Measurements from ENCODE around the gene SAPCD1.
A peak's percentile ranks its signal among the peaks of the same experiment; 100 is the strongest.
"Not testable (repeated sequence)": the region's sequence is repeated elsewhere in the genome, so short reads cannot be mapped to it uniquely, and the experiment has no call there.

Gene SAPCD1

DNA sequence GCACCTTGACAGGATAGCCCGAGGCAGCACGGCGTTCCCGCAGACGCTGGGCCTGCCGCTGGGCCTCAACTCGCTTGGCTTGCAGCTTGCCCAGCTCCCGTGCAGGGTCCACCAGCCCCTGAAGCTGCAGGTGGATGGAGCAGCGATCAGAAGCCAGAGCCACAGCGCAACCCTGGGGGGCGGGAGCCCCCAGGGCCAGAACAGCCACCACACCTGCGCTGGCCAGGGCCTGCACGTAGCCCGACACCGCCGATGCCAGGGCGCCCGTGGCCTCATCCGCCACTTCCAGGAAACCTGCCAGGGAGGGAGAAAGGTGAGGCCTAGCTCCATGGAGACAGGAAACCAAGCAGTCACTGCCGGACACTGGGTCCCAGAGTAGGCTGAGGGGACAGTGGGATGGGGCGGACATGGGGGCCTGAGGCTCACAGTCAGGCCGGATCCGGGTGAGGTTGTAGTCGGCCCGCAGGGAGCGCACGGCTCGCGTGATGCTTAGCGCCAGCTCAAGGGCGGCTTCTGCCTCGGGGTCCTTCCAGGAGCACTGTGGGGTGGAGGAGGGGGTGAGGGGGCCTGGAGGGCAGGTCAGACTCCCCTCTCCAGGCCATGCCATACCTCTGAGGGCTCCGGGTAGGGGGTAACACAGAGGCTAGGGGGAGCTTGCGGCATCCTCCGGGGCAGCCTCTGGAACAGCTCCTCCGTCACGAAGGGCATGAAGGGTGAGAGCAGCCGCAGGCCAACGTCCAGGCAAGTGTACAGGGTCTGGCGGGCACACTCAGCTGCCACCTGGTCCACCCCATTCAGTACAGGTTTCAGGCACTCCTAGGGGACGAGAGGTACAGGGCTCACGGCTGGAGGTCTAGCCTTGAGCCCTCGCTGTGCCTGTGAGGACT, 16.8 kb downstream of the SAPCD1 start:
- no peak for DNase-seq (ENCODE audit: low spot score)

DNA sequence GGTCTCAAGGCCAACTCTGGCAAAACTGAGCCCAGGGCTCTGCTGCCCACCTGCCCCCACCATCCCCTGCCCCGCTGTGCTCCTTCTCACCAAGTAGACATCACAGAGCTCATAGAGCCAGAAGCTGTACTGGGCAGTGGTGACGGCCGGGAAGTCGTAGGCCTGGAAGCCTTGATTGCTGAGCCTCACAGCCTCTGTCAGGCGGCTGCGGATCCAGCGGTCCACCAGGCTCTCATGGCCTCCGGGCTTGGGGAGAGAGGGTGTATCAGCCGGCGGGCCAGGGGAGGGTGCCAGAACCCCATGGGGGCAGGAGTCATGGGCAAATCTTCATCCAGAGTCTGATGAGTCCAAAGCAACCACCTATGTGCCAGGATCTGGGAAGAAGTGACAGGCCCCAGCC, 17.5 kb downstream of the SAPCD1 start:
- DNase-seq (ENCODE audit: low spot score), result no peak

DNA sequence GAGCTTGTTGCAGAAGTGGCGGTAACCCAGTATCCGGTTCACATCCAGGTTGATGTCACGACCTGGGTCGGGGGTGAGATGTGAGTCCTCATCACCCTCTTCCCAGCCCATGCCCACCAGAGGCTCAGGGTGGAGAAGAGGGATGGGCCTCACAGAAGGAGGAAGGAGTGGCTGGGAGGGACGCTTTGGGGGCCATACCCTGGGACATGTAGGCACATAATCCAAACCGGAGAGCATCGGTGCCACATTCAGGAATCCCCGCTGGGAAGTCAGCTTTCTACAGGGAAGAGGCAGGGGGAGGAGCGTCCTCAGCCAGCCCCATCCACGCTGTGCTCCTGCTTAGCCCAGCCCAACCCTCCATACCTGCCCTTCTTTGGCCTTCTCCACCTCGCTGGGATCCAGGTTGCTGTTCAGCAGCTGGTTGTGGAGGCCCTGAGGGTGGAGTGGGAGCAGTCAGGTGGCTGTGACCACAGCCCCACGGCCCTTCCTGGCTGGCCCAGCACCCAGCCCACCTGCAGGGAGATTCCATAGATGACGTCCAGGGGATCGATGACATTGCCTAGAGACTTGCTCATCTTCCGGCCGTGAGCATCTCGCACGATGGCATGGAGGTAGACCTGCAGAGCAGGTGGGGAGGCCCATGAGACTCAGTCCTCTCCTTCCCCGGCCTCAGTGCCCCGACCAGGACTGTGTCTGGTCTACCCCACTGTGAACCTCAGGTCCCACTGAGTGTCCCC, 18.2 kb downstream of the SAPCD1 start:
- DNase-seq (ENCODE audit: low spot score), result no peak

DNA sequence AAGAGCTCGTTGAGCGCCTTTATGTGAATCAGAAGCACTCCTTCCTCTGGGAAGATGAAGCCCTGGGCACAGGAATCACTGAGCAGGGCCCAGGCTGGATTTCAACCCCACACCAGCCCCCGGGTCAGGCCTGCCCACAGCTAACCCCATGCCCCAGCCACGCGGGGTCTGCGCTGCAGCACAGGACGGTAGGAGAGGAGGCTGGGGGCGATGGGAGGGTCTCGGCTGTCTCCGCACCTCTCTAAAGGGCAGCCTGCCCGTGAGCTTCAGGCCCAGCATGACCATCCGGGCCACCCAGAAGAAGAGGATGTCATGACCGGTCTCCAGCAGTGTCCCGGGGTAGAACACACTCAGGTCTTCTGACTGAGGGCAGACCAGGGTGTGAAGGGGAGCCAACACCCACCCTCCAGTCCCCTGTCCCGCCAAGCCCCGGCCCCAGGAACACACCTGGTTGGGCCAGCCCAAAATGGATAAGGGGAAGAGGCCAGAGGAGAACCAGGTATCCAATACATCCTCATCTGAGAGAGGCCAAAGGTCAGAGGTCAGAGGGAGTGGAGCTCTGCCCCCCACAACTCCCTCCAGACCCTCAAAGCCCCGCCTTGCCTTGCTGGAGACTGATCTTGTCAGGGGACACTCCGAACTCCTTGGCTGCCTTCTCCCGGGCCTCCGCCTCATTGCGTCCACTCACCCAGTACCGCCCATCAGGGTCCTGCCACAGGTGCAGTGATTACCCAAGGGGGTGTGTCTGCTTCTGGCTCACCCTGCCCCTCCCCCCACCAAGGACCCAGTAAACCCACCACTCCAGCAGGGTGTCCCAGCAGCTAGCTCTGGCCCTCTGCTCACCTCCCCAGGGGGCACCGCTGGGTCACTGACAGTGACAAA, 19.0 kb downstream of the SAPCD1 start:
- DNase-seq (ENCODE audit: low spot score), result no peak

DNA sequence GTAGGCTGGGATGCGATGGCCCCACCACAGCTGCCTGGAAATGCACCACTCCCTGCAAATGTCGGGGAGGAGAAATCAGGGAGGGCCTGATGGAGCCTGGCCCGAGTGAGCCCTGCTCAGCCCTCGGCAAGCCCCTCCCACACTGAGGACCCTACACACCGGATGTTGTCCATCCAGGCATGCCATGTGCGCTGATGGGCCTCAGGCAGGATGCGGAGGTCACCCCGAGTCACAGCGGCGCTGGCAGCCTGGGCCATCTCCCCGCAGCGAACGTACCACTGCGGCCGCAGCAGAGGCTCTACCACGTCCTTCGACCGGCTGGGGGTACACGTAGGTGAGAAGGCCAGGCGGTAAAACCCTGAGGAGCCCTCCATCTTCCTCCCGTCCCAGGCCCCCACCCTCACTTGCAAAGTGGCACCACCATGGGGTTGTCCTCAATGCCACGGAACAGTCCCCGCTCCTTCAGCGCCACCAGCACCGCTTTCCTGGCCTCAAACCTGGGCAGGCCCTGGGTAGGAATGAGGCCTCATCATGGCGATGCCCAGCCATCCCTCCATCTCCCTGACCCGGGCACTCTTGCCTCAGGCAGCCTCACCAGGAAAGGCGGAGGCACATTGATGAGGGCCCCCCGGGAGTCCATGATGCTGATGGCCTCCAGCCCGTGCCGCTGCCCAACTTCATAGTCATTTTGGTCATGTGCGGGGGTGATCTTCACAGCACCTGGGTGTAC, 19.8 kb downstream of the SAPCD1 start:
- DNase-seq (ENCODE audit: low spot score), result no peak

DNA sequence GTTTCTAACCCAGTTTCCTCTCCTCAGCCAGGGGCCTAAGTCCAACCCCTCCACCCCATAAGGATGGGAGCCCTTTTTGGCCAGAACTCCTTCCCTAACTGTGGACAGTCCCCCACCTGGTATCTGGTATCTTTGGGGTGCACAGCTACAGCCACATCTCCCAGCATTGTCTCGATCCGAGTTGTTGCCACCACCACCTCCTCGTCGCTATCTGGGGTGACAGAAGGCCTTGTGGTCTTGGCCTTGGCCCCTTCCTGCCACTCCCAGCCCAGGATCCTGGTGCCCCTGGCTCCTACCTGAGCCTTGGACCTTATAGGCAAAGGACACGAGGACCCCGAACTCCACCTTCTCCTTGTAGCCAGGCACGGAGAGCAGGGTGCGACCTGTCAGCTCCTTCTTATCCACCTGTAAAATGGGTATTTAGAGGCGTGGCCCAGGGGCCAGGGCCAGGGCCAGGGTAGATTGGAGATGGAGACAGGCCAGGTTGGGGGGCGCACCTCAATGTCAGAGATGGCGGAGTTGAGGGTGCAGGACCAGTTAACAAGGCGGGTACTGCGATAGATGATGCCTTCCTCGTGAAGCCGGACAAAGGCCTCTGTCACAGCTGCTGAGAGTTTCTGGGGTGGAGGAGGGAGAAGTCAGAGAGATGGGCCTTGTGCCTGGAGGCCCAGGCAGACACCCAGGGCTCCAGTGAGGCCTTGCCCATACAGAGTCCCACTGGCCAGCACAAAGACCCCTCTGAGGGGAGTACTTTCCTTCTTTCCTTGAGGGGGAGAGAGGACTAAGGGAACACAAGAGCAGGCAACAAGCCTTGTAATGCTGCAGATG, 21.9 kb downstream of the SAPCD1 start:
- no peak for DNase-seq (ENCODE audit: low spot score)

DNA sequence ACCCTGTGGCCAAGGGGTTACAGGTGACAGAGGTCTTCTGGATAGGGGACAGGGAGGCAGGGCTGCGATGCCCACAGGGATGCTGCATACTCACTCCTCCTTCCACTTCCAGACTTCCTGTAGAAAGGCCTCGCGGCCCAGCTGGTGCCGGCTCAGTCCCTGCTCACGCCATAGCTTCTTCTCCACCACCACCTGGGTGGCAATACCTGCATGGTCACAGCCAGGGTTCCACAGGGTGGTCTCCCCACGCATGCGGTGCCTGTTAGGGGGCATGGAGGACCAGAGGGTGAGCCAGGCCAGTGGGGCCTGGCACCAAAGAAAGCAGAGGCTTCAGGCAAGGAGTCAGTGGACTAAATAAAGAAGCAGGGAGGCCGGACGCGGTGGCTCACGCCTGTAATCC, 23.0 kb downstream of the SAPCD1 start:
- DNase-seq (ENCODE audit: low spot score), result no peak

DNA sequence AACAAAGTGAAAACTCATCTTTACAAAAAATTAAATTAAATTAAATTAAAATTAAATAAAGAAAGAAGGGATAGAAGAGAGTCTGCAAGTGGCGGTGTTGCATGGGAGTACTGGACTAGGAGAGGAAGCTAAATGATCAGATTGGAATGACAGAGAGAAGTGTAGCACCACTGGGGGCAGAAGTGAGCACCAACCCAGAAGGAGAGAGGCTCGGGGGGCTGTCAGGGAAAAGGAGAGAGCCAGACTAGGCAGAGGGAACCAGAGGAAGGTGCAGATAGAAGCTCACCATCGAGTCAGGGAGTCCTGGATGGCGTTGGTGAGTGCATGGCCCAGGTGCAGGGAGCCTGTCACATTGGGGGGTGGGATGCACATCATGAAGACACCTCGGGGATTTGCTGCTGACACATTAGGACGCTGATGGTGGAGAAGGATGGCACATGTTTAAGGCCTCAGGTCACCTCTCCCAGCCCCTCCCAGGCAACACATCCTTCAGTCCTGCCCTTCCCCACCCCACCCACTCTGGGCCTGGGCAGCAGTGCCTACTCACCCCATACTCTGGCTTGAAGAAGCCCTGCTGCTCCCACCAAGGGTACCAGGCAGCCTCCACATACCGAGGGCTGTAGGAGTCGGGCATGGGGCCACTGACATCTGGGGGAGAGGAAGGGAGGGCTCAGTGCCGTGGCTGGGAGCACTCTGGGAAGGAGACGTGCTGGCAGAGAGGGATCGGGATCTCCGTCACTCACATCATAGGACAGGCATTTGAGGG, 29.1 kb downstream of the SAPCD1 start:
- peak; percentile 69 for DNase-seq (ENCODE audit: low spot score)

DNA sequence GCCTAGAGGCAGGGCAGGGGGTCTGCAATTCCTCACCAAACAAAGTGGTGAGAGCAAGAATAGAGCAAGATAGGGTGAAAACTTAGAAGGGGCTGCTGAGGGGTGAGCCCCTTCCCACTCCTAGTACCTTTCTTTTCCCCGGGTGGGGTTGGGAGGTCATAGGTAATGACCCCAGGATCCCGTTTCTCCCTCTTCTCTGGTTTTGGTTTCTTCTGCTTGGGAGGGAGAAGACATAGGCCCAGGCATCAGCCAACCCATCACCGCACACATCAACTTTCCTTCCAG, 29.6 kb downstream of the SAPCD1 start:
- no peak for DNase-seq (ENCODE audit: low spot score)

DNA sequence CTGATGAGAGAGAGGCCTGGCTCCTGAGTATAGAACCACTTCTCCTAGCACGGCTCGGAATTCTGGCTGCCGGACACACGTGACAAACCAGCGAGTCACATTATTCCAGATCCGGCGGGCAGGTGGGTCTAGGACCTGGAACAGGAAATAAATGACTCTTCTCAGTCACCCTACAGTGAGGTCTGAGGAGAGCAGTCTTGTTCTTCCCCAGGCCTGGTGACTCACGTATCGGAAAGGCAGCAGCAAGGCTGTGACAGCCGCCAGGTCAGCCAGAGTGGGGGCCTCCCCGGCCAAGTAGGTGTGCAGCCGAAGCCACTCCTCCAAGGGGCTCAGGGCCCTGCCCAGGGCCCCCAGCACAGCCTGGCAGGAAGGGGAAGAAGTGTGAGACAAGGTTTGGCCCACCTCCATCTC, 30.3 kb downstream of the SAPCD1 start:
- peak; percentile 29 for DNase-seq (ENCODE audit: low spot score)

DNA sequence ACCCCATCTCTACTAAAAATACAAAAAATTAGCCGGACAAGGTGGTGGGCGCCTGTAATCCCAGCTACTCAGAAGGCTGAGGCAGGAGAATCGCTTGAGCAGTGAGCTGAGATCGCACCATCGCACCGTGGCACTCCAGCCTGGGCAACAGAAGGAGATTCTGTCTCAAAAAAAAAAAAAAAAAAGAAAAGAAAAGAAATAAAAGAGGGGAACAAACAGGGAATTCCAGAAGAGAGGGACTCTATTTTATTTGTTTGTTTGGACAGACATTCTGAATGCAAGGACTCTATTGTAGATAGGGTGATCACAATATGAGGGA, 31.4 kb downstream of the SAPCD1 start:
- DNase-seq (ENCODE audit: low spot score), result not testable (repeated sequence)

DNA sequence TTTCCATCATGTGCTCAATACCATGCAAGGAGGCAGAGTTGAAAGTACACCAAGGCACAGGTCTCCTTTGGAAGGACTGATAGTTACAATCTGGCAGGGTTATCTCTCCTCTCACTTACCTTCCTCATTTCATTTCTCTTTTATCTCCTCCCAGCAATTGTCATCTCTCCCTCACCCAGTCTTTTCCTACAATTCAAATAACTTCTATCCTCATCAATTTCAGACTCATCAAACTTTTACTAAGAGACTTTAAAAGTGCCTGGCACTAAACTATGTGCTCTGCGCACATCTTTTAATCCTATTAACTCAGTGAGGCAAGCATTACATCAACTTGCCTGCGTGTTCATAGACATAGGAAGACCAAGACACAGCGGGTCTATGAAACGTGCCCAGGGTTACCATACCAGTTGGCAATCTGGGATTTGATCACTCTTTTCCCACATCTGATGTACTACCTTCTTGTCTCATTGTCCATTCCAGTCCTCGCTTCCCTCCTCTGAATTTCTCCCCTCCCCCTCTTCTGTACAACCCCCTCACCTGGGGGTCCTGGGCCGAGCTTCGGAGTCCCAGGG, 31.9 kb downstream of the SAPCD1 start:
- DNase-seq (ENCODE audit: low spot score), result peak; percentile 23

DNA sequence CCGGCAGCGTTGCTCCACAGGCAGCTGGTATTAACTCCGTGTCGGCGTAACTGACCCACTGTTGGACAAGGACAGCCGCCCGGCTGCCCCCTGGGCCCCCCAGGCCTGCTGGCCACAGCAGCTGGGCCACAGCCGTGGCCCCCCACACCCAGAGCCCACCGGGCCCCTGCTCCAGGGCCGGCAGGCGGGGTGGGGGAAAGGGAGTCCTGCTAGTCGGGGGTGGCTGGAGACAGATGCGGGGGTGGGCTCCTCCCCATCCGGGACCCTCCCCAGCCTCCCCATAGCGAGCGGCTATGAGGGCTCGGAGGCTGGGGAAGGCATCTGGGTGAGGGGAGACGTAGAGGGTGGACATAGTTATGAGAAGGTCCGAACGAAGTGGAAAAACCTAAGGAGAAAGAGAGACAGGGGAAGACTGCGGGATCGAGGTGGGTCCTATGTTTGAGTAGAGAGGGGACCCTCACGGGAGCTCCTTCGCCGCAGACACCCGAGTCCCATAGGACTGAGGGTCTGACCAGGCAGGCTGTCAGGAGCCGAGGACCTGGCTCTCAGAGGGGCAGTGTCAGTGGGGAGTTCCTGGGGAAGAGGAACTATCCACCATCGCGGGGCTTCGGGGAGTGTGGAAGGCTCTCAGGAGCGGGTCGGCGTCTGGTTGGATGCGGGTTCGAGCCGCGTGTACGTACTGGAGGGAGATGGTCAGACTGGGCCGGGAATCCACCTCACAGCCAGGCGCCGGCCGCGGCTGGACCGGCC, 32.6 kb downstream of the SAPCD1 start:
- no peak for DNase-seq (ENCODE audit: low spot score)

DNA sequence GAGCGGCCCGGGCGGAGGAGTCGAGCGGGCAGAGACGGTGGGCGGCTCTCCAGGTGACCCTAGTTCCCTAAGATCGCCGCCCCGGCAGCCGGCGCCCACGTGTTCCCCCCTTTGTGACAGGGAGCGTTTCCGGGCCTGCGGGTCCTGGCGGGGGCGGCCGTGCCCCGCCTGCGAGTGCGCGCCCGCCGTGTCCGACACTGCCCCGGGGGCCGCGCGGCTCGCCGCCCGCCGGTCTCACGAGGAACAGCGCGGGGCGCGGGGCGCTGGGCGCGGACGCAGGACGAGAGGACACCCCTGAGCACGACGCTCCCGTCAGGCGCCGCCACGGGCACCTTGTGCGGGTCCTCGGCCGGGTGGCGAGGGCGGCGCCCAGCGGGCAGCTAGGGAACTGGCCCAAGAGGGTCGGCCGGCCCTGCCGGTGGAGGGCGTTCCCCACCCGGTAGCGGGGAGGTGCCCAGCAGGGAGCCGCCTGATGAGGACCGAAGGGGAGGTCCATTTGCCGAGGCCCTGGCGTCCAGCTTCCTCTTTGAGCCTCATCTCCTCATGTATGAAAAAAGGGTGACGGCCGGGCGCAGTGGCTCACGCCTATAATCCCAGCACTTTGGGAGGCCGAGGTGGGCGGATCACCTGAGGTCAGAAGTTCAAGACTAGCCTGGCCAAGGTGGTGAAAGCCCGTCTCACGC, 33.3 kb downstream of the SAPCD1 start, which contains the start of gene VARS1:
Gene VARS1 (minus strand): TSS at position 137 of the 683 bp plus-strand sequence. CDS start 535 bp downstream, outside the sequence.
- DNase-seq (ENCODE audit: low spot score), result peak; percentile 84

DNA sequence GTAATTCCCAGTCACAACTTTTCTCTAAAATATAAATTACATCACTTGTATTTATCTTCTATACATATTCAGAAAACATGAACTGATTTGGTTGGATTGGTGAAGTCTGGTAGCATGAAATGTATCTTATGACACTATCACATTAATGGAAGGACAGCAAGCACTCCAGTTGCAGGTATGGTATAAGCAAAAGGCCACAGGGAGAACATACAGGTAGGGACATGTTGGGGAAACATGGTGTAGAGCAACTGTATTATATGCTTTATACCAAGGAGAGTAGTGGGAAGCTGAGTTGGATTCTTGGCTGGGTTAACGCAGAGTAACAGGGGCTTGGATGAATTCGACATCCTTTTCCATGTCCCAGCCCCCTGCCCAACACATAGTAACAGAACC, 34.5 kb downstream of the SAPCD1 start:
- no peak for DNase-seq (ENCODE audit: low spot score)

DNA sequence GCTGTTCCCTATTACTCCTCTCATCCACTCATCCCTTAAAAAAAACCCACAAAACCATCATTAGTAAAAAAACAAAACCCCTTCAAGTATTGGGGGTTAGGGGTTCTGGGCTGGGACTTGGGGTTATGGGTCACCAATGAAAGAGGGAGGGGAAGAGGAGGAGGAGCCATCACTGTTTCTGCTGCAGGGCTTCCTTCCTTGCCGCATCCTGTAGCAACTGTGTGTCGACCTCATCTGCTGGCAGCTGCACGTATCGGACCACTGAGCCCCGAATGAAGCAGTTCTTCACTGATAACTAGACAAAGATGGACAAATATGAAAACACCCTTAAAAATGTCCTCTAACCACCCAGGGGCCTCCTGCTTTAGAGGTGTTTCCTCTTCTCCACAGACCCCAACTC, 35.1 kb downstream of the SAPCD1 start:
- DNase-seq (ENCODE audit: low spot score), result no peak

DNA sequence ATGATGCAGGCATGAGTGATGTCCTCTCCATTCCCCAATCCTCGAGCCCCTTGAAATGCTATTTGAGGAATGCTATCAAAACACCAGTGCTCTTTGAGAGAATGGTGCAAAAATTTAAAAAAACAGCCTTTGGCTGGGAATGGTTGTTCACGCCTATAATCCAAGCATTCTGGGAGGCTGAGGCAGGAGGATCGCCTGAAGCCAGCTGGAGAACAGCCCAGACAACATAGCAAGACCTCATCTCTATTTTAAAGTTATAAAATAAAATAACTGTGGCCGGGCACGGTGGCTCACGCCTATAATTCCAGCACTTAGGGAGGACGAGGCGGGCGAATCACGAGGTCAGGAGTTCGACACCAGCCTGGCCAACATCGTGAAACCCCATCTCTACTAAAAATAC, 37.3 kb downstream of the SAPCD1 start:
- no peak for DNase-seq (ENCODE audit: low spot score)
